Heart left ventricle (tissue), 16 donors: Measurements from ENCODE around the gene RFFL. TPM values are rescaled to one million over a fixed set of nuclear protein-coding genes. Genes with fewer than 3 reads are reported as not detected.

Experiments used
- ATAC-seq, 4 donors: fragments of 200-7000 bp; cut with Tn5 transposase; one replicate each; pipeline ENCODE4 v1.9.1; 2020 to 2022; ENCODE audit warnings: moderate library complexity in 4 of 4, mild to moderate bottlenecking in 3 of 4, moderate number of reproducible peaks in 1 of 4
- DNase-seq, 5 donors: peaks; one replicate each; pipeline ENCODE4 v3.0.0-alpha.2; 2020
- H3K27ac ChIP-seq, 12 donors: fragments of 200-600 bp; sonication (generic) in 4 of 12; one replicate each; pipeline versions ENCODE4 v1.5.0 to v1.8.0; 2016 to 2022; ENCODE audit warnings: mild to moderate bottlenecking in 2 of 12
- H3K27me3 ChIP-seq, 9 donors: fragments of 200-600 bp; sonication (generic) in 2 of 9; one replicate each; pipeline versions ENCODE4 v1.5.1 to v1.8.0; 2016 to 2022; ENCODE audit warnings: mild to moderate bottlenecking in 3 of 9
- H3K36me3 ChIP-seq, 9 donors: fragments of 200-600 bp; sonication (generic) in 2 of 9; one replicate each; pipeline versions ENCODE4 v1.5.0 to v1.8.0; 2018 to 2022; ENCODE audit warnings: mild to moderate bottlenecking in 2 of 9
- H3K4me1 ChIP-seq, 12 donors: fragments of 200-600 bp; sonication (generic) in 4 of 12; one replicate each; pipeline versions ENCODE4 v1.5.0 to v1.8.0; 2016 to 2022; ENCODE audit warnings: mild to moderate bottlenecking in 3 of 12
- H3K4me3 ChIP-seq, 12 donors: fragments of 200-600 bp; sonication (generic) in 4 of 12; one replicate each; pipeline versions ENCODE4 v1.5.0 to v1.8.0; 2017 to 2022; ENCODE audit warnings: mild to moderate bottlenecking in 9 of 12, moderate library complexity in 4 of 12
- H3K9me3 ChIP-seq, 12 donors: fragments of 200-600 bp; sonication (generic) in 4 of 12; one replicate each; pipeline versions ENCODE4 v1.5.0 to v1.8.0; 2016 to 2022; ENCODE audit warnings: mild to moderate bottlenecking in 1 of 12
- POLR2A ChIP-seq, 2 donors: fragments of 450-650 bp; IDR thresholded peaks; one replicate each; pipeline ENCODE4 v1.6.1; 2017; ENCODE audit warnings: antibody characterized with exemption in 2 of 2, mild to moderate bottlenecking in 2 of 2, moderate library complexity in 2 of 2
- whole genome bisulfite sequencing, 4 donors: extraction: QIAGEN DNeasy Blood & Tissue Kit in 2 of 4; methylation state at CpG; one replicate each; pipeline versions ENCODE4 v1.1.5 to v1.1.7; 2013 to 2018; 5-methylcytosine and 5-hydroxymethylcytosine counted together
- intact Hi-C, 10 donors: fragments of 100-400 bp; cut with DNase I; formaldehyde crosslinking; loops; one replicate each; pipeline versions ENCODE4 v1.11.1 to v1.14.2; 2022
- polyA plus RNA-seq, 2 donors: library from polyadenylated mRNA; stranded (reverse); fragments of 200-250 nt; gene quantifications; one replicate each; pipeline ENCODE4 v1.2.3, GENCODE V29; 2013
- total RNA-seq, 9 donors: library from RNA; depleted of rRNA in 2 of 9; stranded (reverse); fragments of >200 nt in 2 of 9; fragmentation: NEBNext Ultra II Directional in 3 of 9; extraction: Animal tissue kit (Norgen Biotek cat#: 25700) in 3 of 9; gene quantifications; one replicate each; pipeline versions ENCODE4 v1.1.0 to v1.2.4, GENCODE V29; 2016 to 2023
- TF ChIP-seq, protein P1 (sequence below), 12 donors: fragments of 200-600 bp; sonication (generic) in 4 of 12; IDR thresholded peaks; one replicate each; pipeline versions ENCODE4 v1.5.0 to v1.8.0; 2018 to 2022; ENCODE audit warnings: antibody characterized with exemption in 12 of 12, mild to moderate bottlenecking in 5 of 12
- donor health status: ischemic (EF 13 %, LVEDD 7.1; RV severe dilation, severe dysfunction).
- donor health status: healthy with polysubstance abuse.
- donor health status: DM: no; HTN: yes; CAD: no.
- donor health status: DM: no; HTN: no; CAD: no.
- donor health status: ischemic (EF 25% LVEDD 6.9; RV normal size, moderate dysfunction).
- donor health status: ischemic (EF 25% LVEDD 5.7; RV mildly dilated, moderate dysfunction).
- donor health status: healthy.
- donor health status: DM: yes; HTN: yes; CAD: no.
- donor health status: ischemic (EF 35%, LVEDD 5.7; RV mildly dilated, moderate dysfunction).
- donor health status: nonischemic (EF 11% LVEDD 7.7; RV severe dilation, severe dysfunction).
- donor health status: DM: yes; HTN: yes; CAD: no.
- donor health status: PGD.
- donor health status: ischemic (EF 29% LVEDD 5.4; RV normal size, mild dysfunction).
- donor health status: nonischemic (EF 23%, LVEDD 6.1; RV moderate dilation, normal function).

RFFL gene
- total and polyA plus RNA-seq, 11 donors, result 2.6 to 21.6 (median 13.0) TPM

DNA sequence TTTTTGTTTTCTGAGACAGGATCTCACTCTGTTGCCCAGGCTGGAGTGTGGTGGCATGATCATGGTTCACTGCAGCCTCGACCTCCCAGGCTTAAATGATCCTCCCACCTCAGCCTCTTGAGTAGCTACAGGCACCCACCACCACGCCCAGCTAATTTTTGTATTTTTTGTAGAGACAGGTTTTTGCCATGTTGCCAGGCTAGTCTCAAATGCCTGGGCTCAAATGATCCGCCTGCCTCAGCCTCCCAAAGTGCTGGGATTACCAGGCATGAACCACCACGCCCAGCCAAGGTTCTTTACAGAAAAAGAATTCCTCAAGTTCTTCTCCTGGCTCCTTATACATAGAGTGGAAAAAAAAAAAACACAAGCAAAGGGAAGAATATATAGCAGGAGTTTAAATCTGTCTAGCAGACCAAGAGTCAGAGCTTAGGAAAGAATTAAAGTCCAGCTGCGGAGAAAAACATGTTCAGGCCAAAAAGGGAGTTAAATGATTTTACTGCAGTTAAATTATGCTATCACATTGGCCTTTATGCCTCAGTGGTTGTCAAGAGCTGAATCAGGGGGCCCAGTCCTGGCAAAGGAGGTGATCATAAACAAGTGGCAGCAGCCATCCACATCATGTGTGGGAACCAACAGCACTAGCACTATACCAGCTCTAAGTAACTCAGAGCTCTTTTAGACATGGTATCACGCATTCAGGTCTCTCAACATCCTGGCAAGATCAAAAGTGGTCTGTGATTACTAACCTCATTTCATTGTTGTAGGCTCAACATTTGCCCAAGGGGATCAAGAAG, 43.9 kb downstream of the RFFL start:
- peak overlapping the region in 2 of 12 donors; percentile 6 to 22 for H3K27ac ChIP-seq
- DNase-seq, result no peak
- no peak for ATAC-seq
- WGBS, 4 donors, result 94 to 99% (median 97%) methylated on average over 6 of the region's 6 CpGs
- peaks cover 0 to 61% (median 38%) of the 10 kb centered on the region in 9 donors for H3K36me3 ChIP-seq
- no peaks in the 10 kb centered on the region for H3K27me3 ChIP-seq
- intact Hi-C loops, result loop anchor here in 2 of 10 donors (5.0 kb wide), 1 partner anchor 43 kb away; the partner anchor contains the start of gene RFFL (in 2 of the 2)
- H3K4me3 ChIP-seq, result no peak overlapping the region
- TF ChIP-seq POLR2A (IDR thresholded peaks at IDR 0.05), result no peak
- TF ChIP-seq, protein P1, sequence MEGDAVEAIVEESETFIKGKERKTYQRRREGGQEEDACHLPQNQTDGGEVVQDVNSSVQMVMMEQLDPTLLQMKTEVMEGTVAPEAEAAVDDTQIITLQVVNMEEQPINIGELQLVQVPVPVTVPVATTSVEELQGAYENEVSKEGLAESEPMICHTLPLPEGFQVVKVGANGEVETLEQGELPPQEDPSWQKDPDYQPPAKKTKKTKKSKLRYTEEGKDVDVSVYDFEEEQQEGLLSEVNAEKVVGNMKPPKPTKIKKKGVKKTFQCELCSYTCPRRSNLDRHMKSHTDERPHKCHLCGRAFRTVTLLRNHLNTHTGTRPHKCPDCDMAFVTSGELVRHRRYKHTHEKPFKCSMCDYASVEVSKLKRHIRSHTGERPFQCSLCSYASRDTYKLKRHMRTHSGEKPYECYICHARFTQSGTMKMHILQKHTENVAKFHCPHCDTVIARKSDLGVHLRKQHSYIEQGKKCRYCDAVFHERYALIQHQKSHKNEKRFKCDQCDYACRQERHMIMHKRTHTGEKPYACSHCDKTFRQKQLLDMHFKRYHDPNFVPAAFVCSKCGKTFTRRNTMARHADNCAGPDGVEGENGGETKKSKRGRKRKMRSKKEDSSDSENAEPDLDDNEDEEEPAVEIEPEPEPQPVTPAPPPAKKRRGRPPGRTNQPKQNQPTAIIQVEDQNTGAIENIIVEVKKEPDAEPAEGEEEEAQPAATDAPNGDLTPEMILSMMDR (IDR thresholded peaks at IDR 0.05), result no peak
- no peaks in the 10 kb centered on the region for H3K9me3 ChIP-seq
- peaks cover 0 to 32% (median 14%) of the 10 kb centered on the region in 12 donors for H3K4me1 ChIP-seq

DNA sequence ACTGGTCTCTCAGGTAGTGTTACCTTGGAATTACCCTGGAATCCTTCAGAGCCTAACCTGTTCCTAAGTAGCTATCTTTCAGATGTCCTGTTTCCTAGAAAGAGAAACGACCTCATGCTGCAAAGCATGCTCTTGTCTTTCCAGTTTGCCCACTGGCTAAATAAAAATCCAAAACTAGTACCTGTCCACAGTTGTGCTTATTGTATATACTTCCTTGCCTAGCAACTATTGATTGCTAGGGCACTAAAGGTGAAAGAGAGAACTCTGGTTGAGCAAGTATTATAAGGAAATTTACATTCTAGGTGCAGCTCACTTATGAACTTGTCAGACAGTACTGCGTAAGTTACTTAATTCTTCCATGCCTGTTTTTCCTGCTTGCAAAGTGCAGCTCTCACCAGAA, 44.7 kb downstream of the RFFL start:
- H3K36me3 ChIP-seq, result peaks cover 0 to 65% (median 46%) of the 10 kb centered on the region in 9 donors
- H3K4me3 ChIP-seq, result no peak overlapping the region
- DNase-seq (no peak), ATAC-seq (no peak)
- H3K9me3 ChIP-seq, result no peaks in the 10 kb centered on the region
- intact Hi-C loops, result no loop called here
- peaks cover 0 to 32% (median 14%) of the 10 kb centered on the region in 12 donors for H3K4me1 ChIP-seq
- H3K27me3 ChIP-seq, result no peaks in the 10 kb centered on the region
- H3K27ac ChIP-seq, result no peak overlapping the region
- 83 to 93% (median 91%) methylated on average over 2 of the region's 2 CpGs for WGBS, 4 donors
- TF ChIP-seq, protein P1 (IDR thresholded peaks at IDR 0.05), result no peak
- no peak for TF ChIP-seq POLR2A (IDR thresholded peaks at IDR 0.05)

DNA sequence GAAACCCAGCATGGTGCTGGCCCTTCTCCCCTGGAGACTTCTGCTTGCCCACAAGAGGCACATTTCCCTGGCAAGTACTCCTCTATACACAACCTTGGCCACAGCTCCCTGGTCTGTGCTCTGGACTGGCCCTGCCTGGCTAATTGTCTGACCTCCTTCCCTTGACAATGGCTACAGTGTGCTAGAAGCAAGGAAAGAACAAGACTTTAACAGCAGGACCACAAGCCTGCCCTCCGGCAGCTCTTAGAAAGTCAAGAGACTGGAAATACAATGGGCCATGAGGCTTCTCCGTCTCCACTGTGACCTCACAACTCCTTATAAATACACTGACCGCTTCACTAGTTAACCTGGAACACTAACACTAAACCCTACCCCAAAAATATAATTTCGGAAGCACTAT, 46.5 kb downstream of the RFFL start:
- 97 to 100% (median 98%) methylated on average over 4 of the region's 4 CpGs for WGBS, 4 donors
- no peaks in the 10 kb centered on the region for H3K9me3 ChIP-seq
- no peak overlapping the region for H3K27ac ChIP-seq

DNA sequence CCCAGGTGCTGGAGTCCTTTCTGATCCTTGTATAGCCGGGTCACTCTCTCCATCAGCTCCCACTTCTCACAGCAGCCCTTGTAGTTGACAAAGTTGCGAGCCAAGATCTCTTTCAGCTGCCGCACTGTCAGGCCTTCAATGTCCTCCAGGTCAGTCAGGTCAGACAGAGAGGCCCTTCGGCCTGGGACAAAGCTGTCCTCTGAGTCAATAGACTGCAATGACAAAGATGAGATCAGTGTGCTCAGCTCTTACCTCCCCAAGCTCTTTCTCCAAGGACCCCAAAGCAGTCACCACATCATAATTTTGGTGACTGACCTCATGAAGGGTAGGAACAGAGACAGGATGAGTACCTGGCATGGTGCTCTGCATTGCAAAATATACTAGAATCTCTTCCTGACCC, 47.1 kb downstream of the RFFL start:
- Histone ChIP-seq H3K4me1 (peaks cover 0 to 11% (median 2%) of the 10 kb centered on the region in 12 donors), H3K4me3 (no peak overlapping the region), H3K27ac (no peak overlapping the region), H3K27me3 (no peaks in the 10 kb centered on the region), H3K36me3 (peaks cover 0 to 88% (median 58%) of the 10 kb centered on the region in 9 donors), H3K9me3 (no peaks in the 10 kb centered on the region)
- intact Hi-C loops, result no loop called here
- TF ChIP-seq POLR2A (IDR thresholded peaks at IDR 0.05), result no peak
- TF ChIP-seq, protein P1 (IDR thresholded peaks at IDR 0.05), result no peak
- WGBS, 4 donors, result 88 to 94% (median 90%) methylated on average over 3 to 4 of the region's 4 CpGs
- no peak for DNase-seq
- peak in 1 of 4 donors; percentile 47 for ATAC-seq

More for the DNA sequence above, 46.5 kb downstream of the RFFL start:
- DNase-seq (no peak), ATAC-seq (no peak)
- H3K4me1 ChIP-seq, result peaks cover 0 to 16% (median 4%) of the 10 kb centered on the region in 12 donors
- no peak overlapping the region for H3K4me3 ChIP-seq
- TF ChIP-seq POLR2A (IDR thresholded peaks at IDR 0.05), result no peak
- TF ChIP-seq, protein P1 (IDR thresholded peaks at IDR 0.05), result no peak
- peaks cover 0 to 83% (median 52%) of the 10 kb centered on the region in 9 donors for H3K36me3 ChIP-seq
- H3K27me3 ChIP-seq, result no peaks in the 10 kb centered on the region
- intact Hi-C loops, result no loop called here
